KMS-11 (cell line): ENCODE measurements around the gene GPX5.
A peak's percentile ranks its signal among the peaks of the same experiment; 100 is the strongest.

ENCODE experiments used
- H2AFZ ChIP-seq: fragments of 200-600 bp; sonication (generic); 2 replicates; pipeline ENCODE4 v1.6.1; 2016; ENCODE audit warnings: antibody characterized with exemption, mixed run types, low read depth
- H3K27ac ChIP-seq: fragments of 200-600 bp; sonication (generic); 2 replicates; pipeline ENCODE4 v1.6.1; 2016; ENCODE audit warnings: mild to moderate bottlenecking, mixed run types
- H3K27me3 ChIP-seq: fragments of 200-600 bp; sonication (generic); 2 replicates; pipeline ENCODE4 v1.6.1; 2017; ENCODE audit warnings: mild to moderate bottlenecking, low read depth, mixed run types, moderate library complexity; ENCODE audit not compliant: insufficient read depth
- H3K36me3 ChIP-seq: fragments of 200-600 bp; sonication (generic); 2 replicates; pipeline ENCODE4 v1.6.1; 2017; ENCODE audit warnings: mild to moderate bottlenecking, mixed run types; ENCODE audit not compliant: insufficient read depth
- H3K4me1 ChIP-seq: fragments of 200-600 bp; sonication (generic); 2 replicates; pipeline ENCODE4 v1.6.1; 2016; ENCODE audit warnings: mild to moderate bottlenecking, low read depth, mixed run types; ENCODE audit not compliant: poor library complexity, severe bottlenecking
- H3K4me2 ChIP-seq: fragments of 200-600 bp; sonication (generic); 2 replicates; pipeline ENCODE4 v1.7.0; 2016; ENCODE audit warnings: mild to moderate bottlenecking, mixed run types
- H3K4me3 ChIP-seq: fragments of 200-600 bp; sonication (generic); IDR thresholded peaks from 2 replicates; pipeline ENCODE4 v1.6.1; 2017; ENCODE audit warnings: low read depth, low read length, mixed read lengths; ENCODE audit not compliant: insufficient read depth
- H3K79me2 ChIP-seq: fragments of 200-600 bp; sonication (generic); 2 replicates; pipeline ENCODE4 v1.6.1; 2016; ENCODE audit warnings: low read depth, mixed run types; ENCODE audit not compliant: insufficient read depth
- H3K9ac ChIP-seq: fragments of 200-600 bp; sonication (generic); 2 replicates; pipeline ENCODE4 v1.6.1; 2016; ENCODE audit warnings: mild to moderate bottlenecking, mixed run types
- H4K20me1 ChIP-seq: fragments of 200-600 bp; sonication (generic); 2 replicates; pipeline ENCODE4 v1.6.1; 2016; ENCODE audit warnings: mild to moderate bottlenecking, mixed run types; ENCODE audit not compliant: insufficient read depth
- CTCF ChIP-seq: fragments of 200-600 bp; sonication (generic); conservative IDR thresholded peaks from 2 replicates; pipeline ENCODE4 v1.6.1; 2017; ENCODE audit warnings: low read depth, mild to moderate bottlenecking, antibody characterized with exemption, low read length, moderate library complexity, mixed read lengths

Gene GPX5

DNA sequence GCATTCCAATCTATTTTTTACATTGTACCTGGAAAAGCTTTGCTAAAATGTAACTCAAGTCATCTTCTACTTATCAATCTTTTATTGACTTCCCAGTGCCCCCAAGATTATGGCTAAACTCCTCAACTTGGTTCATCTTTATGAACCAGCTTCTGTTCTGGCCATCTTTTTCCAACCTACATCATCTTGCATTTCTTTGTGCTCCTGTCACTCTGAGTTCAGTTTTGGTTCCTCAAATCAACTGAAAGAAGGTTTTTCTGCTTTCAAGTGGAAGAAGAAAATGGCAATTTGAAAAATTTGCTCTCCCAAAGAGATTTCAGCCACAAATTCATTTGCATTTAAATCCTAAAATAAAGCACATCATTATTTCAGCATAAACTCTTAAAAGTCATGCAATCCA is 41.8 kb downstream of the GPX5 start:
- H3K4me2 ChIP-seq, result no peak overlapping the region
- no peaks in the 10 kb centered on the region for H4K20me1 ChIP-seq
- no peaks in the 10 kb centered on the region for H3K4me1 ChIP-seq
- H2AFZ ChIP-seq, result no peak overlapping the region
- H3K9ac ChIP-seq, result no peak overlapping the region
- no peaks in the 10 kb centered on the region for H3K36me3 ChIP-seq
- H3K4me3 ChIP-seq, result no peak overlapping the region
- no peaks in the 10 kb centered on the region for H3K79me2 ChIP-seq
- H3K27me3 ChIP-seq, result no peaks in the 10 kb centered on the region
- no peak for TF ChIP-seq CTCF
- no peak overlapping the region for H3K27ac ChIP-seq

- Histone ChIP-seq H3K4me3 (no peak overlapping the region), H3K27ac (no peak overlapping the region), H3K4me1 (no peaks in the 10 kb centered on the region), H2AFZ (no peak overlapping the region), H3K27me3 (no peaks in the 10 kb centered on the region), H3K9ac (no peak overlapping the region), H3K79me2 (no peaks in the 10 kb centered on the region), H3K4me2 (no peak overlapping the region), H3K36me3 (no peaks in the 10 kb centered on the region), H4K20me1 (no peaks in the 10 kb centered on the region)
- no peak for TF ChIP-seq CTCF
Observed at GRCh38 chr6:28568515-28569108, 42.9 kb downstream of the GPX5 start.

DNA sequence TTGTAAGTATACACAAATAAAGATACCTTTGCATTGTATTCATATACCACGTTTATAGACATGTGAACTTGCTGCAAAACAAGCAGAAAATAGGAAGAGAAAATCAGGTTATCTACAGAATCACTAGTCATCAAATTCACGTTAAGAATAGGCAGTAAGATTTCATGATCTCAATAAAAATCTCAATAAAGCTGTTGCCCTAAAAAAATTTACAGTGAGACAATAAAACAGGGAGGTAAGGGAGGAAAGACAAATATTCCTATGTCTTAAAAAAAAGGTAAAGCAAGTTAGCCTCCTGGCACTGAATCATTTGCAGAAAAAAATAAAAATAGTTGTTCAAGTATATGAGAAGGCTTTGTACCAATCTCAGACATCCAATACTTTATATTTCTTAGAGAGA is 44.1 kb downstream of the GPX5 start:
- Histone ChIP-seq H3K4me2 (no peak overlapping the region), H3K4me1 (no peaks in the 10 kb centered on the region), H3K4me3 (no peak overlapping the region), H3K36me3 (no peaks in the 10 kb centered on the region), H3K27me3 (no peaks in the 10 kb centered on the region), H3K79me2 (no peaks in the 10 kb centered on the region), H4K20me1 (no peaks in the 10 kb centered on the region), H2AFZ (no peak overlapping the region), H3K27ac (no peak overlapping the region), H3K9ac (no peak overlapping the region)
- TF ChIP-seq CTCF, result no peak

DNA sequence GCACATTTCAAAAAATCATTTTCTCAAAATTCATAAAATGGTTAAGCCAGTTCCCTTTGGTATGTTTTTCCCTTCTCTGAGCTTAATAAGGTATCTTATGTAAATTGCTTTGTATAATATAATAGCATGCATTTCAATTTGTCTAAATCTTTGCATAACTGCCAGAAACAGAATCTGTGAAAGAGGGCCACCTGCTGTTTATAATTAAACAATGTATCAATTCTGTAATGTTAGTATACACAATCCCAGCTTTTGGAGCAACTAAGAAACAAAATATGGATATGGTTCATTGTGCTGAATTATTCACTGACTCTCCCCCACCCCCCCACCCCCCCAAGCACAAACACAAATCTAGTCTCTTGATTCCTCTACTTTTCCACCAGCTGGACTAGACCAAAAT is 54.8 kb downstream of the GPX5 start:
- H3K4me3 ChIP-seq, result no peak overlapping the region
- H3K27ac ChIP-seq, result no peak overlapping the region
- H3K9ac ChIP-seq, result no peak overlapping the region
- peak; percentile 21; the same call in 1 of the 2 replicates for TF ChIP-seq CTCF
- no peak overlapping the region for H3K4me2 ChIP-seq
- H3K79me2 ChIP-seq, result no peaks in the 10 kb centered on the region
- H3K27me3 ChIP-seq, result no peaks in the 10 kb centered on the region
- H3K4me1 ChIP-seq, result peaks cover 4% of the 10 kb centered on the region
- H4K20me1 ChIP-seq, result no peaks in the 10 kb centered on the region
- H2AFZ ChIP-seq, result no peak overlapping the region
- no peaks in the 10 kb centered on the region for H3K36me3 ChIP-seq

DNA sequence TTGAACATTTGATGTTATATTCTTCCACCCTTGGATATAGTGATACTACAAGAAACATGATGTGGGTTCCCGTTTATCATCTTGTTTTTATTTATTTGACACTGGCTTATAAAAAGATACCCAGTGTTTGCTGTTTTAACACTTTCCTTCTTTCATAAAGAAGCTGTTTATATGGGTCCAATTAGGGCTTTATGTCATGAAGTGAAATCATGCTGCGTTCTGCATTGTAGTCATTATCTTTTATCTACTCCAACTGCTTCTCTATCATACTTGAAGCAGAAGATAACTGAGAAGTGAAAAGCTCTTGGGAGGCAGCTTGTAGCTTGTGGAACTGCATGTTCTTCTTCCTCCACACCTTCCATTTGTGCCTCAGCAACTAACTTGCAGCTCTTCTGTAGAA is 57.8 kb downstream of the GPX5 start:
- H3K4me1 ChIP-seq, result peaks cover 25% of the 10 kb centered on the region

More for the DNA sequence above, 57.8 kb downstream of the GPX5 start:
- H3K27ac ChIP-seq, result no peak overlapping the region
- TF ChIP-seq CTCF, result no peak
- no peak overlapping the region for H2AFZ ChIP-seq
- no peaks in the 10 kb centered on the region for H4K20me1 ChIP-seq
- no peak overlapping the region for H3K9ac ChIP-seq
- no peak overlapping the region for H3K4me2 ChIP-seq
- H3K36me3 ChIP-seq, result no peaks in the 10 kb centered on the region
- H3K27me3 ChIP-seq, result no peaks in the 10 kb centered on the region
- no peak overlapping the region for H3K4me3 ChIP-seq
- H3K79me2 ChIP-seq, result no peaks in the 10 kb centered on the region
